Neural cell (in vitro differentiated cells): ENCODE results near the gene RBMXL2. TPM values are rescaled to one million over a fixed set of nuclear protein-coding genes. Genes with fewer than 3 reads are reported as not detected.

Source experiments
- H2AFZ ChIP-seq: fragments of 200-600, 300-800 bp; sonication (generic), shearing (Covaris generic); 2 replicates; pipeline ENCODE4 v1.6.0; 2014; ENCODE audit warnings: low read depth, mild to moderate bottlenecking, antibody characterized with exemption, low read length, moderate library complexity
- H3F3A ChIP-seq: fragments of 200-600 bp; shearing (Covaris generic); 2 replicates; pipeline ENCODE4 v1.6.1; 2016; ENCODE audit warnings: mild to moderate bottlenecking, moderate library complexity, mixed read lengths, antibody characterized with exemption, low read length; ENCODE audit not compliant: insufficient read depth, poor library complexity, severe bottlenecking
- H3K27ac ChIP-seq: fragments of 200-600, 300-800 bp; sonication (generic), shearing (Covaris generic); 2 replicates; pipeline ENCODE4 v1.5.1; 2014; ENCODE audit warnings: mild to moderate bottlenecking, low read length, moderate library complexity
- H3K27me3 ChIP-seq: fragments of 300-800, 200-600 bp; sonication (generic), shearing (Covaris generic); 2 replicates; pipeline ENCODE4 v1.6.0; 2014; ENCODE audit warnings: mild to moderate bottlenecking, low read depth, low read length, moderate library complexity; ENCODE audit not compliant: insufficient read depth
- H3K36me3 ChIP-seq: fragments of 300-800, 200-600 bp; sonication (generic), shearing (Covaris generic); 2 replicates; pipeline ENCODE4 v1.5.1; 2014; ENCODE audit warnings: mild to moderate bottlenecking, antibody characterized with exemption, low read length, moderate library complexity; ENCODE audit not compliant: insufficient read depth
- H3K4me2 ChIP-seq: fragments of 300-800, 200-600 bp; sonication (generic), shearing (Covaris generic); 2 replicates; pipeline ENCODE4 v1.6.0; 2014; ENCODE audit warnings: mild to moderate bottlenecking, low read length
- H3K4me3 ChIP-seq: fragments of 300-800, 200-600 bp; sonication (generic), shearing (Covaris generic); 2 replicates; pipeline ENCODE4 v1.5.1; 2014; ENCODE audit warnings: mild to moderate bottlenecking, low read length, moderate library complexity
- H3K79me2 ChIP-seq: fragments of 200-600 bp; shearing (Covaris generic); replicated peaks from 2 replicates; pipeline ENCODE4 v1.6.0; 2014; ENCODE audit warnings: mild to moderate bottlenecking, low read length, moderate library complexity; ENCODE audit not compliant: insufficient read depth
- H3K9ac ChIP-seq: fragments of 300-800, 200-600 bp; sonication (generic), shearing (Covaris generic); 2 replicates; pipeline ENCODE4 v1.6.1; 2016; ENCODE audit warnings: mild to moderate bottlenecking, low read length, mixed read lengths
- H3K9me2 ChIP-seq: fragments of 200-600 bp; shearing (Covaris generic); 2 replicates; pipeline ENCODE4 v1.6.1; 2016; ENCODE audit warnings: mild to moderate bottlenecking, low read length, mixed read lengths; ENCODE audit not compliant: insufficient read depth
- H3K9me3 ChIP-seq: fragments of 200-600, 300-800 bp; sonication (generic), shearing (Covaris generic); 2 replicates; pipeline ENCODE4 v1.6.1; 2016; ENCODE audit warnings: mild to moderate bottlenecking, mixed run types, low read length, moderate library complexity, mixed read lengths
- H4K20me1 ChIP-seq: fragments of 200-600 bp; shearing (Covaris generic); 2 replicates; pipeline ENCODE4 v1.6.1; 2016; ENCODE audit warnings: mild to moderate bottlenecking, mixed run types; ENCODE audit not compliant: insufficient read depth
- EP300 ChIP-seq: fragments of 450-650 bp; conservative IDR thresholded peaks from 2 replicates; pipeline ENCODE4 v1.6.1; 2014; ENCODE audit warnings: antibody characterized with exemption, mild to moderate bottlenecking, moderate library complexity; ENCODE audit not compliant: poor library complexity, severe bottlenecking
- EZH2 ChIP-seq: fragments of 200-600, 300-800 bp; shearing (Covaris generic), sonication (generic); IDR thresholded peaks from 2 replicates; pipeline ENCODE4 v1.6.1; 2014; ENCODE audit warnings: antibody characterized with exemption, low read length, borderline replicate concordance, mild to moderate bottlenecking; ENCODE audit not compliant: insufficient read depth, poor library complexity, severe bottlenecking
- MXI1 ChIP-seq: fragments of 450-650 bp; conservative IDR thresholded peaks from 2 replicates; pipeline ENCODE4 v1.6.1; 2014; ENCODE audit warnings: antibody characterized with exemption, mild to moderate bottlenecking; ENCODE audit not compliant: poor library complexity, severe bottlenecking
- POLR2AphosphoS5 ChIP-seq: IDR thresholded peaks from 2 replicates; pipeline ENCODE4 v1.6.1; 2012
- RAD21 ChIP-seq: fragments of 450-650 bp; conservative IDR thresholded peaks from 2 replicates; pipeline ENCODE4 v1.6.1; 2014; ENCODE audit warnings: antibody characterized with exemption, mild to moderate bottlenecking, moderate library complexity
- SMC3 ChIP-seq: fragments of 450-650 bp; conservative IDR thresholded peaks from 2 replicates; pipeline ENCODE4 v1.6.1; 2014; ENCODE audit warnings: antibody characterized with exemption, mild to moderate bottlenecking, moderate library complexity; ENCODE audit not compliant: poor library complexity
- TAF1 ChIP-seq: IDR thresholded peaks from 2 replicates; pipeline ENCODE4 v1.6.1; 2012; ENCODE audit warnings: low read depth
- polyA plus RNA-seq: library from polyadenylated mRNA; depleted of rRNA; stranded (reverse); fragments of >200 nt; gene quantifications from 2 replicates; pipeline ENCODE4 v1.2.3, GENCODE V29; 2014
- TF ChIP-seq, protein P1 (sequence below): fragments of 450-650 bp; IDR thresholded peaks from 2 replicates; pipeline ENCODE4 v1.5.1; 2014; ENCODE audit warnings: antibody characterized with exemption, mild to moderate bottlenecking, moderate library complexity; ENCODE audit not compliant: poor library complexity, severe bottlenecking
- TF ChIP-seq, protein P2 (sequence below): IDR thresholded peaks from 2 replicates; pipeline ENCODE4 v1.6.1; 2012; ENCODE audit warnings: borderline replicate concordance

RBMXL2 gene
- polyA plus RNA-seq, 1 donor from 2014 or later, result not detected

DNA sequence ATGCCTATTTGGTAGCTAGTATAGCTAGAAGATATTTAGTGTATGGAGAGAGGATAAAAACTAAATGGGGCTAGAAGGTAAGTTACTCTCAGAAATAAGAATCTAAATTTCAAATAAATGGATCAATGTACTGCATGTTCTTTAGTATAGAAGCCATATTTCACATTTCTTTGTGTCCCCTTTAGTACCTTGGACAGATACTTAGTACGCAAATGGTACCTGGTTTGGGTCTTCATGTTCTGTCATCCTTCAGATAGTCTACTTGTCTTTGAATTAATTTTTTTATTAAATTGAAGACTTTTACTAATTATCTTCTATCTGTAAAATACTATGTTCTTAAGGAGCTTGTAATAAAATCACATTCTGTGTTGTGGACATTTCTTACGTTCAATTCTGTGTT, 26.3 kb upstream of the RBMXL2 start:
- no peaks in the 10 kb centered on the region for H3K9me3 ChIP-seq
- H3K4me2 ChIP-seq, result no peak overlapping the region
- H3K36me3 ChIP-seq, result no peaks in the 10 kb centered on the region
- no peak overlapping the region for H3K4me3 ChIP-seq
- H3K9me2 ChIP-seq, result no peaks in the 10 kb centered on the region
- H3K9ac ChIP-seq, result no peak overlapping the region
- TF ChIP-seq RAD21 (no peak), POLR2AphosphoS5 (no peak), TAF1 (no peak), EP300 (no peak), MXI1 (no peak), EZH2 (no peak), SMC3 (no peak)
- TF ChIP-seq, protein P1, sequence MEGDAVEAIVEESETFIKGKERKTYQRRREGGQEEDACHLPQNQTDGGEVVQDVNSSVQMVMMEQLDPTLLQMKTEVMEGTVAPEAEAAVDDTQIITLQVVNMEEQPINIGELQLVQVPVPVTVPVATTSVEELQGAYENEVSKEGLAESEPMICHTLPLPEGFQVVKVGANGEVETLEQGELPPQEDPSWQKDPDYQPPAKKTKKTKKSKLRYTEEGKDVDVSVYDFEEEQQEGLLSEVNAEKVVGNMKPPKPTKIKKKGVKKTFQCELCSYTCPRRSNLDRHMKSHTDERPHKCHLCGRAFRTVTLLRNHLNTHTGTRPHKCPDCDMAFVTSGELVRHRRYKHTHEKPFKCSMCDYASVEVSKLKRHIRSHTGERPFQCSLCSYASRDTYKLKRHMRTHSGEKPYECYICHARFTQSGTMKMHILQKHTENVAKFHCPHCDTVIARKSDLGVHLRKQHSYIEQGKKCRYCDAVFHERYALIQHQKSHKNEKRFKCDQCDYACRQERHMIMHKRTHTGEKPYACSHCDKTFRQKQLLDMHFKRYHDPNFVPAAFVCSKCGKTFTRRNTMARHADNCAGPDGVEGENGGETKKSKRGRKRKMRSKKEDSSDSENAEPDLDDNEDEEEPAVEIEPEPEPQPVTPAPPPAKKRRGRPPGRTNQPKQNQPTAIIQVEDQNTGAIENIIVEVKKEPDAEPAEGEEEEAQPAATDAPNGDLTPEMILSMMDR, result no peak
- TF ChIP-seq, protein P2, sequence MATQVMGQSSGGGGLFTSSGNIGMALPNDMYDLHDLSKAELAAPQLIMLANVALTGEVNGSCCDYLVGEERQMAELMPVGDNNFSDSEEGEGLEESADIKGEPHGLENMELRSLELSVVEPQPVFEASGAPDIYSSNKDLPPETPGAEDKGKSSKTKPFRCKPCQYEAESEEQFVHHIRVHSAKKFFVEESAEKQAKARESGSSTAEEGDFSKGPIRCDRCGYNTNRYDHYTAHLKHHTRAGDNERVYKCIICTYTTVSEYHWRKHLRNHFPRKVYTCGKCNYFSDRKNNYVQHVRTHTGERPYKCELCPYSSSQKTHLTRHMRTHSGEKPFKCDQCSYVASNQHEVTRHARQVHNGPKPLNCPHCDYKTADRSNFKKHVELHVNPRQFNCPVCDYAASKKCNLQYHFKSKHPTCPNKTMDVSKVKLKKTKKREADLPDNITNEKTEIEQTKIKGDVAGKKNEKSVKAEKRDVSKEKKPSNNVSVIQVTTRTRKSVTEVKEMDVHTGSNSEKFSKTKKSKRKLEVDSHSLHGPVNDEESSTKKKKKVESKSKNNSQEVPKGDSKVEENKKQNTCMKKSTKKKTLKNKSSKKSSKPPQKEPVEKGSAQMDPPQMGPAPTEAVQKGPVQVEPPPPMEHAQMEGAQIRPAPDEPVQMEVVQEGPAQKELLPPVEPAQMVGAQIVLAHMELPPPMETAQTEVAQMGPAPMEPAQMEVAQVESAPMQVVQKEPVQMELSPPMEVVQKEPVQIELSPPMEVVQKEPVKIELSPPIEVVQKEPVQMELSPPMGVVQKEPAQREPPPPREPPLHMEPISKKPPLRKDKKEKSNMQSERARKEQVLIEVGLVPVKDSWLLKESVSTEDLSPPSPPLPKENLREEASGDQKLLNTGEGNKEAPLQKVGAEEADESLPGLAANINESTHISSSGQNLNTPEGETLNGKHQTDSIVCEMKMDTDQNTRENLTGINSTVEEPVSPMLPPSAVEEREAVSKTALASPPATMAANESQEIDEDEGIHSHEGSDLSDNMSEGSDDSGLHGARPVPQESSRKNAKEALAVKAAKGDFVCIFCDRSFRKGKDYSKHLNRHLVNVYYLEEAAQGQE, result no peak
- no peaks in the 10 kb centered on the region for H3F3A ChIP-seq
- no peaks in the 10 kb centered on the region for H3K79me2 ChIP-seq
- no peak overlapping the region for H2AFZ ChIP-seq
- no peaks in the 10 kb centered on the region for H3K27me3 ChIP-seq
- H4K20me1 ChIP-seq, result no peaks in the 10 kb centered on the region
- no peak overlapping the region for H3K27ac ChIP-seq

DNA sequence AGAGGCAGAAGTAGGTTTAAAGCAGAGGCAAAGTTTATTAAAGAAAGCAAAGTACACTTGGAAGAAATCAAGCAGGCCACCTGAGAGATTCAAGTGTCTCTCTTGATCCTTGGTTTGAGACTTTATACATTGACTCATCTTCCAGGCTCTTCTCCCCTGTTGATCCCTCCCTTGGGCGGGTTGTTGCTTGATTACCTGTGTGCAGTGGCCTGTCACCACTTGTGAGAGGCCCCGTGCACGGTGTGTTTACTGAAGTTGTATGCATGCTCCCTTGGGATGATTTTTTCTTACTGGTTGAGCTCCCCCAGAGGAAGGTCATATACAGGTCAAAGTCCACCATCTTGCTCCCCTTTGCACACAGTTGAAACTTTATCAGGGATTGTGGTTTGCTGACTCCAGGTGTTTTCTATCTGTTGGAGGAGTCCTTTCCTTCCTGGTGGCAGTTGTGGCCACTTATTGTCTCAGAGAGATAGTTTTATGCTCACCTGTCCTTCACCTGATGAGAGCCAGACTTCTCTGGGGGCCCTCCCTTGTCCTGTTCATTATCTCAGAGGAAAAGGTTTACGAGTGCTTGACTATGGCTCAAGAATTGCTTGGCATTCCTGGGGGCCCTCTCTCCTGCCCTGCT, 16.3 kb upstream of the RBMXL2 start:
- H3K9ac ChIP-seq, result no peak overlapping the region
- H3K9me3 ChIP-seq, result no peaks in the 10 kb centered on the region
- no peak overlapping the region for H3K4me2 ChIP-seq
- no peak for TF ChIP-seq RAD21
- H3K27me3 ChIP-seq, result no peaks in the 10 kb centered on the region
- no peaks in the 10 kb centered on the region for H3K79me2 ChIP-seq
- H3K4me3 ChIP-seq, result no peak overlapping the region
- no peaks in the 10 kb centered on the region for H3K36me3 ChIP-seq
- H4K20me1 ChIP-seq, result no peaks in the 10 kb centered on the region
- H2AFZ ChIP-seq, result no peak overlapping the region
- H3K27ac ChIP-seq, result no peak overlapping the region
- H3K9me2 ChIP-seq, result no peaks in the 10 kb centered on the region
- no peaks in the 10 kb centered on the region for H3F3A ChIP-seq

DNA sequence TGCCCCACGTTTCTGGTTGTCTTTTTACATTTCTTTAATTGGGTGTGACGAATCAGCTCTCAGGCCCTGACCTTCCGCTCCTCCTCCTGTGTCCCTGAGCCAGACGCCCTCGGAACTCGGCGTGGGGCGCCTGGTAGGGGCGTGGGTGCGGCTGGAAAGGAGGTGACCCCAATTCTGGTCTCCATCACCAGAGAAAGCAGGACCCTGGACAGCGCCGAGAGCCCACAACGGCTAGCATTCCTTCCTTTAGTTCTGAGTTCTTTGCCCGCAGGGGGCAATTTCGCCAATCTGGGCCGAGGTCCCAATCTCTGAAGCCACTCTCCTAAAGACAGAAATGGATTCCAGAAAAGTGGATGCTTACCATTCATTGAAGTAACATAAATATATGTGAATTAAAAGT, 11.7 kb upstream of the RBMXL2 start:
- Histone ChIP-seq H3K9me2 (no peaks in the 10 kb centered on the region), H3K36me3 (no peaks in the 10 kb centered on the region), H4K20me1 (no peaks in the 10 kb centered on the region), H3K4me2 (no peak overlapping the region), H3K9ac (no peak overlapping the region), H3K79me2 (no peaks in the 10 kb centered on the region), H3K9me3 (no peaks in the 10 kb centered on the region), H3K27ac (no peak overlapping the region), H3F3A (no peaks in the 10 kb centered on the region), H2AFZ (no peak overlapping the region), H3K27me3 (no peaks in the 10 kb centered on the region), H3K4me3 (no peak overlapping the region)
- TF ChIP-seq, protein P1, result no peak
- TF ChIP-seq, protein P2, result no peak
- TF ChIP-seq EZH2 (no peak), RAD21 (no peak), TAF1 (no peak), SMC3 (no peak), POLR2AphosphoS5 (no peak)
